ENCODE results near the gene NRXN2.

NRXN2 gene

GRCh38 chr11:64637334-64638017 is 85.5 kb downstream of the NRXN2 start:
- no peak for DNase-seq (ENCODE audit: low read depth)
- H3K4me3 ChIP-seq (replicated peaks; ENCODE audit: low read depth, low read length) = no peak overlapping the region
- TF ChIP-seq CTCF (IDR thresholded peaks at IDR 0.05; ENCODE audit: low read length, missing control alignments) = no peak

- no peak for TF ChIP-seq CTCF (IDR thresholded peaks at IDR 0.05; ENCODE audit: low read length, missing control alignments)
- no peak overlapping the region for H3K4me3 ChIP-seq (replicated peaks; ENCODE audit: low read depth, low read length)
- no peak for DNase-seq (ENCODE audit: low read depth)
Measured at GRCh38 chr11:64633555-64634159, 89.3 kb downstream of the NRXN2 start.

- DNase-seq (ENCODE audit: low read depth) = no peak
- TF ChIP-seq CTCF (IDR thresholded peaks at IDR 0.05; ENCODE audit: low read length, missing control alignments) = no peak
- no peak overlapping the region for H3K4me3 ChIP-seq (replicated peaks; ENCODE audit: low read depth, low read length)
Measured at GRCh38 chr11:64632654-64633053, 90.3 kb downstream of the NRXN2 start.

- no peak for DNase-seq (ENCODE audit: low read depth)
- no peak for TF ChIP-seq CTCF (IDR thresholded peaks at IDR 0.05; ENCODE audit: low read length, missing control alignments)
- H3K4me3 ChIP-seq (replicated peaks; ENCODE audit: low read depth, low read length) = no peak overlapping the region
Measured at GRCh38 chr11:64632237-64632636, 90.8 kb downstream of the NRXN2 start.

- H3K4me3 ChIP-seq (replicated peaks; ENCODE audit: low read depth, low read length) = no peak overlapping the region
- TF ChIP-seq CTCF (IDR thresholded peaks at IDR 0.05; ENCODE audit: low read length, missing control alignments) = no peak
- DNase-seq (ENCODE audit: low read depth) = no peak
Measured at GRCh38 chr11:64631675-64632074, 91.3 kb downstream of the NRXN2 start.

- no peak for TF ChIP-seq CTCF (IDR thresholded peaks at IDR 0.05; ENCODE audit: low read length, missing control alignments)
- no peak for DNase-seq (ENCODE audit: low read depth)
- H3K4me3 ChIP-seq (replicated peaks; ENCODE audit: low read depth, low read length) = no peak overlapping the region
Measured at GRCh38 chr11:64629796-64630562, 93.0 kb downstream of the NRXN2 start.

All from fibroblast of pulmonary artery (primary cell).